Measurements from ENCODE around the gene PRR36.
"Not testable (repeated sequence)": the region's sequence is repeated elsewhere in the genome, so short reads cannot be mapped to it uniquely, and the experiment has no call there.

The PRR36 gene

GRCh38 chr19:7897292-7897691 lies 23.1 kb upstream of the PRR36 start:
- no peak for DNase-seq

DNA sequence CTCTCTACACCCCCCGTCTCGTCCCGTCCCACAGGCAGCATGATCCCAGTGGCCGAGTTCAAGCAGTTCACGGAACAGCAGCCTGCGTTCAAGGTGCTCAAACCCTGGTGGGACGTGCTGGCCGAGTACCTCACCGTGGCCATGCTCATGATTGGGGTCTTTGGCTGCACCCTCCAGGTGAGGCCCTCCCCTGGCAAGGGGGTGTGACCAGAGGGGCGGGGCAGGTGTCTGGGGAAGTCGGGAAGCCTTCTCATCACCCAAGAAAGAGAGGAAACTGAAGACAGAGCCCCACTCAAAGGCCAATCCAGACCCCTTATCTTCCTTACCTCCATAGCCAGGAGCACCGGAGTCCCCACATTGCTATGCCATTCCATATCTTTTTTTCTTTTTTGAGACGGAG lies 21.4 kb upstream of the PRR36 start:
- no peak for DNase-seq

DNA sequence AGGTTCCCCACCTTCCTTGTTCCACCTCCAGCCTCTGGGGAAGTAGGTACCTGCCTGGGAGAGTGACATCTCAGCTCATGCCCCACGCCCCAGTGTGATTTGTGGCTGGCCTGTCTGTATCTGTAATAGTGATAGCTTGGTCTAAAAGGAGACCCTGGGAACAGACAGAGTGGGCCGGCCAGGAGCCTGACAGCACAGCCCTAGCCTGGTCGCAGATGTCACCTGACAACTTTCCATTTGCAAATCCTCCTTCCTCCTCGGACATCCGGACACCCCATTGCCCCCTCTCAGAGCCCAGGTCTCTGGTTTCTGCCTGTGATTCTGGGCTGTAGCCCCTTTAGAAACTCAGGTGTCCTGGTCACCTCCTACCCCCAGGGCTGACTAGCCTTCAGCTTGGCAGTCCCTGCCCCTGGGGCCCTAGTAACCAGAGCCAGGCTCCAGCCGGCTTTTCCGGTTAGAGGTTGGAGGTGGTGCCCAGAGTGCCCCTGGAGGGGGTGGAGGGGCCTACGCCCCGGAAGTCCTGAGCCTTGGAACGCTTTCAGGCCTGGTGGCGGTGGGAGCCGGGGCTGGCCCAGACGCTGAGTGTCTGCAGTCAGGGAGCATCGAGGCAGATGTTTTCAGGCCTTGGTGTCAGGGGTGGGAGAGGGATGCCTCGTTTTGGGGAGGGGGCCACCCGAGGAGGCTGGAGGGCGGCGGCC lies 20.6 kb upstream of the PRR36 start:
- no peak for DNase-seq

- DNase-seq, result not testable (repeated sequence)
Observed at GRCh38 chr19:7893362-7894101, 19.3 kb upstream of the PRR36 start.

DNA sequence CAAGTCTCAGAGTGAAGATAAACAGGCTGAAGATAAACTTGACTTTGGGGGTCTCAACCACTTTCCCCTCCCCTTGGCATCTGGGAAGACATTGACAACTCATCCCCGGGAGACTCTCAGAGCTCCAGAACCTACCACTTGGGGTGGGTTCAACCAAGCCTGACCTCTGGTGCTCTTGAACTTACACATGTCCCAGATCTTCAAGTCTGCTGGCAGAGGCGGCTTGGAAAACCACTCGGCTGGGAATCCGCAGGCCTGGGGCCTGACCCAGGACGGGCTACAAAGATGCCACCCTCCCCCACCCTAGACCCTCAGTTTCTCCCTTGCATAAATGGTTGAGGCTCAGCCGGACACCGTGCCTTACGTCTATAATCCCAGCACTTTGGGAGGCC lies 14.6 kb upstream of the PRR36 start:
- DNase-seq, result no peak

GRCh38 chr19:7888145-7888825 lies 14.1 kb upstream of the PRR36 start, which contains the start of gene LRRC8E:
LRRC8E (plus strand) TSS chr19:7888510; CDS start chr19:7895604, 7,094 bp downstream.
- peak; percentile 82 for DNase-seq

DNA sequence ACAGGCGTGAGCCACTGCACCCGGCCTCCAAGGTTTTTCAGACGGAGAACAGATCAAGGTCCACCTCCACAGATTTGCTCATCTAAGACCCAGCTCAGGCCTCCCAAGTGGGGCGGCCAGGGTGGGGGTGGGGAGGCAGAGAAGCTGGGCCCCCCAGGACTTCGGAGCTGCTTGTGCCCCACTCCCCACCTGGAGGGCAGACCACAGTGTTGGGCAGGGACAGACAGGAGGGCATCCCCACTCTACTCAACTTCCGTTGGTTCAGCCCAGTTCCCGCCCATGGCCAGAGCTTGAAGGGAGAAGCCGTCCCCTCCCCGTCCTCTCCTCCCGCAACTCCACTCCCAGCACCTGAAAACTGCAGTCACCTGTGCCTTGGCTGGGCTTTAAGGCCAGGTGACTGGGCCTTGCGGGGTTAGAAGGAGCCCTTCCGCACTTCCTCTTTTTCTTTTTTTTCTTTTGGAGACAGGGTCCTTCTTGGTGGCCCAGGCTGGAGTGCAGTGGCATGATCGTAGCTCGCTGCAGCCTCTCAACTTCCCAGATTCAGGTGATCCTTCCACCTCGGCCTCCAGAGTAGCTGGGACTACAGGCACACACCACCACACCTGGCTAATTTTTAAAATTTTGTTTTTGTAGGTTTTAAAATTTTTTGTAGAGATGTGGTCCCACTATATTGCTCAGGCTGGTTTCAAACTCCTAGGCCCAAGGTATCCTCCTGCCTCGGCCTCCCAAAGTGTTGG lies 13.4 kb upstream of the PRR36 start:
- no peak for DNase-seq

DNA sequence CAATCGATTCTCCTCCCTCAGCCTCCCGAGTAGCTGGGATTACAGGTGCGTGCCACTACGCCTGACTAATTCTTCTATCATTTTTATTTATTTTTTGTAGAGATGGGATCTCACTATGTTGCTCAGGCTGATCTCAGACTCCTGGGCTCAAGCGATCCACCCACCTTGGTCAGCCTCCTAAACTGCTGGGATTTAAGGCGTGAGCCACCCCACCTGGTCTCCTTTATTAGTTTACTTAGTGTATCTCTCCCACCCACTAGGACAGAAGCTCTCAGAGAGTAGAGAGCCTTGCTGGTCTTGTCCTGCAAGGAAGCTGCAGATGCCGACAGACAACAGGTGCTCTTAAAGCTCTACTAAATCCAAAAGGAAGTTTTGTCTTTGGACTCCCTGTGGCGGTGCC lies 11.6 kb upstream of the PRR36 start:
- no peak for DNase-seq

DNA sequence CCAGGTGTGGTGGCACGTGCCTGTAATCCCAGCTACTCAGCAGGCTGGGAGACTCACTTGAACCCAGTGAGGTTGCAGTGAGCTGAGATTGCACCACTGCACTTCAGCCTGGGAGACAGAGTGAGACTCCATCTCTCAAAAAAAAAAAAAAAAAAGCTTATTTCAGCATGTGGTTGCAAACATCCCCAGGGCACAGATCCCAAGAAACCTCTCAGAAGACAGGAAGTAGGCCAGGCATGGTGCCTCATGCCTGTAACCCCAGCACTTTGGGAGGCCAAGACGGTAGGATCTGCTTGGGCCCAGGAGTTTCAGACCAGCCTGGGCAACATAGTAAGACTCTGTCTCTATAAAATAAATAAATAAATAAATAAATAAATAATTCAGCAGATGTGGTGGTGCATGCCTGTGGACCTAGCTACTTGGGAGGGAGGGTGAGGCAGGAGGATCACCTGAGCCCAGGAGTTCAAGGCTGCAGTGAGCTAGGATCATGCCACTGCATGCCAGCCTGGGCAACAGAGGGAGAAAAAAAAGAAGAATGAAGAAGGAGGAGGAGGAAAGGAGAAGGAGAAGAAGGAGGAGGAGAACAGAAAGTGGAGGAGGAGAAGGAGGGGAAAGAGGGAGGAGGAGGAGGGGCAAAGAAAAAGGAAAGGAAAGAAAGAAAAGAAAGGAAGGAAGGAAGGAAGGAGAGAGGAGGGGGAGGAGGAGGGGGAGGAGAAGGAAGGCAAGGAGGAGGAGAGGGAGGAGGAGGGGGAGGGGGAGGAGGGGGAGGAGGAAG lies 9.8 kb upstream of the PRR36 start:
- no peak for DNase-seq

DNA sequence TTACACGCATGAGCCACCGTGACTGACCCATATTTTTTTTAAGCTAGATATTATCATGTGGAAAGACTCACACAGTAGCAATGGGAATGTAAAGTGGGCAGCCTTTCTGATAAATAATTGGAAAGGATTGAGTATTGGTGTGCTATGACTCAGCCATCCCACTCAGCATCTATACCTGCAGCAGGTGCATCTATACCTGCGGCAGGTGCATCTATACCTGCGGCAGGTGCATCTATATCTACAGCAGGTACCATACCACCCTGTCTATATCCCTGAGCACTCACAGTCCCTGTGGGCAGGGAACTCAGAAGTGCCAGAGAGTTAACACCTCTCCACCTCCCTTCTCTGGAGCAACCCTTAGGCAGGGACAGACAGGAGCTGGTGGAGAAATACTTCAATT lies 8.9 kb upstream of the PRR36 start:
- DNase-seq, result peak; percentile 79

DNA sequence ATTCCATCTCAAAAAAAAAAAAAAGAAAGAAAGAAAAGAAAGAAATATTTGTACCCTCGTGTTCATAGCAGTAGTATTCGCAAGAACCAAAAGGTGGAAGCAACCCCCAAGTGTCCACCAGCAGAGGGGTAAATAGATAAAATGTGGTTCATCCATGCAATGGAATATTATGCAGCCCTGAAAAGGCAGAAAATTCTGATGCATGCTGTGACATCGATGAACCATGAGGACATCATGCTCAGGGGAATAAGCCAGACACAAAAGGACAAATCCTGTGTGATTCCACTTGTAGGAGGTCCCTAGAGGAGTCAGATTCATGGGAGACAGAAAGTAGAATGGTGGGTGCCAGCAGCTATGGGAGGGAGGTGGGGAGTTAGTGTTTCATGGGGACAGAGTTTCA lies 7.7 kb upstream of the PRR36 start:
- no peak for DNase-seq

GRCh38 chr19:7879836-7880235 lies 5.6 kb upstream of the PRR36 start:
- DNase-seq, result no peak

DNA sequence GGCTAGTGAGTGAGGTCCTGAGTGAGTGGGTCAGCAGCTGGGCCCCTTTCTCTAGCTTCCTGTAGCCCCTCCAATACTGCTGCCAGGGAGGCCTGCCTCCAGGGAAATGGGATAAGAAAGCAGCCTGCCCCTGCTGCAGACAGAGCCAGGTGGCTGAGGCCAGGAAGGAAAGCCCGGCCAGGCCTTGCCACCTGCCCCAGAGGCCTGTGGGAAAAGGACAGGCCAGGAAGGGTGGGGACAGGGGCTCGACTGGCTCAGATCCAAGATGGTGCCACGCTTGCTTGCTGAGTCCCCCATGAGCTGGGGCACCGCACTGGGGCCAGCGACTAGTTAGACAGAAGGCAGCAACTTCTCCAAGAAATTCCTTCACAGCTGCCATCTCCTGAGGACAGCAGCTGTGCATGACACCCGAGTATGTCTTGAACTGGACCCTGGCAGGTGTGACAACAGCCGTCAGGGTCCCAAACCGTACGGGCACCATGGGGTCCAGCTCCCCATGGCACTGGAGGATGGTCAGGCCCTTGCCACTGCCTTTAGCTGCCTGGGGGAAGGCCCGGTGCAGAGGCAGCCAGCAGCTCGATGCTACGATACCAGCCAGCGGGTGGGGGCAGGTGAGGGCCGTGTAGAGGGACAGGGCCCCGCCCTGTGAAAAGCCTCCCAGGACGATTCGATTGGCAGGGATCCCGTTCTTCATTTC lies 5.1 kb upstream of the PRR36 start:
- no peak for DNase-seq

DNA sequence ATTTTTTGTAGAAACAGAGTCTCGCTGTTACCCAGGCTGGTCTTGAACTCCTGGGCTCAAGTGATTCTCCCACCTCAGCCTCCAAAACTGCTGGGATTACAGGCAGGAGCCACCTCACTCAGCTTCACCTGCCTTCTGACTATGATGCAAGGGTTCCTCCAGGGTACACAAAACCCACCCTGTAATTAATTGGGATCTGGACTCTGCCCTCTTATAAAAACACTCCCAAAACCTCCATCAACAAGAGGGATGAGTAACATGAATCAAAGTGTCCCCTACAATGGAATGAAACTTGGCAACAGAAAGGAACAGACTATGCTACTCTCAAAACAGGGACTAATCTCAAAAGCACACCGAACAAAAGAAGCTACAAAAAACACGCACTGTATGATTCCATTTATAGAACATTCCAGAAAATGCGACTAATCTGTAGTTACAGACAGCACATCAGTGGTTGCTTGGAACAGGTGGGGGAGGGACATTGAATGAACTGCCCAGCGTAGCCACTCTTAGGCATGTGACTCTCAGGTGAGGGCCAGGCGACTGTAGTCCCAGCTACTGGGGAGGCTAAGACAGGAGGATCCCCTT lies 3.2 kb upstream of the PRR36 start:
- no peak for DNase-seq

DNA sequence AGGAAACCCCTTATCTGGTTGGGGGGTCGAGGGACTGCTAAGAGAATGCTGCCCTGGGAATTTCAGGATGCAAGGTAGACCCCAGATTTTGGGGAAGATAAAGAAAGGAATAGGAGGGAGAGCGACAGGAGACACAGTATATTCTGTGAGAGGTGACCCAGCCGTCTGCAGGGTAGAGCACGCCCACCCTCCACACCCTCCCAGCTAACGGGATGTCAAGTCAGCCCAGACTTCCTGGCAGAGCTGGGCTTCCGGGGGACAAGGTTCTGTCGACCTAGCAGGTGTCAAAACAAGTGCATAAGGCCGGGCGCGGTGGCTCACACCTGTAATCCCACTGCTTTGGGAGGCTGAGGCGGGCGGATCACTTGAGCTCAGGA lies 695 bp upstream of the PRR36 start:
- DNase-seq, result no peak

GRCh38 chr19:7873304-7874075 lies 700 bp downstream of the PRR36 start:
- peak; percentile 58 for DNase-seq

DNA sequence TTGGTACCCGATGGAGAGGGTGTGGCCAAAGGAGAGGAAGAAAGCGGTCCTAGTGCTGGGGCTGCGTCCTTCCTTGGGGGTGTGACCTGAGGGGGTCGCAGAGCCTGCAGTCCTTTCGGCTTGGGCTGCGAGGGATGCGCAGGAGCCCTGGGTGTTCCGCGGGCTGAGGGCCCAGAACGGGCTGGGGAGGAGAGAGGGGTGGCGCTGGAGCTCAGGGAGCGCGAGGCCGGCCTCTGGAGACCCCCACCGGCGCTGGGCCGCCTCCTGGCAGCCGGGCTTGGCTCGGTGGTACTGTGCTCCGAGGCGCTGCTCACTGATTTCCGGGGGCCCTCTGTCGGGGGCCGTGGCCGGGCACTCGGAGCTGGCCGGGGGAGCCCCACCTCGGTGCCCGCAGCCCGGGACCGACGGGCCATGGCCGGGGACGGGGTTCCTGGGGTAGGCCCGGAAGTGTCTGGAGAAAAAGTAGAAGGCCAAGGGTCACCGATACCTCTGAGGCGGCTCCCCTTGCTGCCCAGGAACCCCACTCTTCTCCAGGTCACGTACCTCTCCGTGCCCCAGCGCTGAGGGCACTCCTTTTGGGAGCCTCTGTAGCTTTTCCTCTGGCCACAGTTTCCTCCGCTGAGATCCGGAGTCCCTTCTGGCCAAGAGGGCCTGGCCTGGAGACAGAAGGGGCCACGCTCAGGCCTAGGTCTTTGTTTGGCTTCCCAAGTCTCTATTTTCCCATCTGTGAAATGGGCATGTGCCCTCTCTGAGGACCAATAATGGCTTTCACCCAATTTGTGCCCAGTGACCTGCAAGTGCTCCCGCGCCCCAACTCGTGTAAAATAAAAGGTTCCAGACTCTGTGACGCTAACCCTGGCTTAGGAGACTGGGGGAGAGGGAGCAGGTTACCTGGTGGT lies 1.6 kb downstream of the PRR36 start:
- no peak for DNase-seq

- peak; percentile 79 for DNase-seq
Observed at GRCh38 chr19:7871437-7872305, 2.5 kb downstream of the PRR36 start.

All from DMS53 (cell line).